Endothelial cell of umbilical vein (primary cell): ENCODE data around the gene RSKR. TPM values are rescaled to one million over a fixed set of nuclear protein-coding genes. Genes with fewer than 3 reads are reported as not detected.

Experiments used
- BruUV-seq: library from RNA; stranded (reverse); fragments of 400-500 nt; replicated peaks from 2 replicates; lab custom pipeline; 2021; lab: Mats Ljungman, UMichigan
- CTCF ChIA-PET: fragments of 300-600, 350-600 bp; sonication (Branson Sonifier 250); formaldehyde crosslinking; loops from one replicate; lab custom pipeline; 2021; ENCODE audit warnings: antibody characterized with exemption, inconsistent platforms; lab: Charles Lee
- POLR2A ChIA-PET: fragments of 300-600, 350-600 bp; sonication (Branson Sonifier 250); formaldehyde crosslinking; loops from one replicate; lab custom pipeline; 2021; ENCODE audit warnings: antibody characterized with exemption, inconsistent platforms; lab: Charles Lee
- DNase-seq: peaks from one replicate; pipeline ENCODE4 v3.0.0-alpha.2; 2011; ENCODE audit warnings: low read depth, low spot score
- FAIRE-seq: peaks from 2 replicates; lab custom pipeline; 2011; peaks lifted over from hg19 to GRCh38; lab: Jason Lieb, UNC
- H2AFZ ChIP-seq: 2 replicates; pipeline ENCODE4 v1.6.0; 2012; ENCODE audit warnings: low read depth, low read length, control low read depth, inconsistent platforms
- H3K27ac ChIP-seq: 2 replicates; pipeline ENCODE4 v1.5.1; 2011; ENCODE audit warnings: low read depth, mild to moderate bottlenecking, control low read depth, low read length, moderate library complexity; ENCODE audit not compliant: insufficient read depth
- H3K27me3 ChIP-seq, 2 experiments: 2 replicates each; pipeline versions ENCODE4 v1.6.0 to v1.6.1; 2011; ENCODE audit warnings: low read length in 2 of 2, mixed read lengths in 1 of 2; ENCODE audit not compliant: control insufficient read depth in 2 of 2, insufficient read depth in 2 of 2
- H3K36me3 ChIP-seq, 2 experiments: 2 replicates in 1 of 2; 3 replicates in 1 of 2; pipeline ENCODE4 v1.5.1; 2011; ENCODE audit warnings: low read length in 2 of 2, mild to moderate bottlenecking in 1 of 2, moderate library complexity in 1 of 2; ENCODE audit not compliant: control insufficient read depth in 2 of 2, insufficient read depth in 2 of 2; ENCODE audit errors: extremely low read depth in 1 of 2
- H3K4me1 ChIP-seq: 3 replicates; pipeline ENCODE4 v1.5.1; 2011; ENCODE audit warnings: mild to moderate bottlenecking, low read length; ENCODE audit not compliant: control insufficient read depth, insufficient read depth; ENCODE audit errors: extremely low read depth
- H3K4me2 ChIP-seq: 2 replicates; pipeline ENCODE4 v1.6.1; 2011; ENCODE audit warnings: low read length, control low read depth, mixed read lengths; ENCODE audit not compliant: insufficient read depth
- H3K4me3 ChIP-seq, 3 experiments: fragments of 200-600 bp in 1 of 3; sonication (generic), shearing (Covaris generic) in 1 of 3; replicated peaks in 1 of 3; 2 replicates each; pipeline ENCODE4 v1.5.1; 2011 to 2016; ENCODE audit warnings: control low read depth in 3 of 3, low read length in 3 of 3, mild to moderate bottlenecking in 2 of 3, inconsistent platforms in 1 of 3, low read depth in 1 of 3, moderate library complexity in 1 of 3; ENCODE audit not compliant: insufficient read depth in 1 of 3
- H3K79me2 ChIP-seq: 2 replicates; pipeline ENCODE4 v1.6.0; 2012; ENCODE audit warnings: low read length, inconsistent platforms; ENCODE audit not compliant: control insufficient read depth, insufficient read depth
- H3K9ac ChIP-seq: replicated peaks from 2 replicates; pipeline ENCODE3; 2011; ENCODE audit warnings: low read length, control low read depth; ENCODE audit not compliant: insufficient read depth; ENCODE audit errors: extremely low read depth
- H3K9me1 ChIP-seq: replicated peaks from 3 replicates; pipeline ENCODE4 v1.6.0; 2011; ENCODE audit warnings: mild to moderate bottlenecking, low read length; ENCODE audit not compliant: control insufficient read depth, insufficient read depth; ENCODE audit errors: extremely low read depth
- H3K9me3 ChIP-seq: replicated peaks from 2 replicates; pipeline ENCODE4 v1.5.1; 2012; ENCODE audit warnings: low read length, inconsistent platforms; ENCODE audit not compliant: control insufficient read depth, insufficient read depth
- H4K20me1 ChIP-seq: replicated peaks from 2 replicates; pipeline ENCODE3; 2011; ENCODE audit warnings: mild to moderate bottlenecking, low read length; ENCODE audit not compliant: control insufficient read depth, insufficient read depth; ENCODE audit errors: extremely low read depth
- CTCF ChIP-seq, 2 donors: IDR thresholded peaks; 1 replicate in 1 of 2; 2 replicates in 1 of 2; pipeline ENCODE4 v1.5.1; 2011; ENCODE audit warnings: low read length in 2 of 2, mild to moderate bottlenecking in 2 of 2, moderate library complexity in 2 of 2, control low read depth in 1 of 2, inconsistent platforms in 1 of 2, low read depth in 1 of 2; ENCODE audit not compliant: insufficient read depth in 1 of 2; ENCODE audit errors: extremely low read depth in 1 of 2
- EZH2 ChIP-seq: IDR thresholded peaks from 2 replicates; pipeline ENCODE4 v1.6.1; 2012; ENCODE audit warnings: borderline replicate concordance, low read depth, mild to moderate bottlenecking, moderate library complexity, low read length, inconsistent platforms; ENCODE audit not compliant: severe bottlenecking
- FOS ChIP-seq: IDR thresholded peaks from 2 replicates; pipeline ENCODE4 v1.6.1; 2011; ENCODE audit warnings: mild to moderate bottlenecking, low read length, moderate library complexity, borderline replicate concordance; ENCODE audit not compliant: insufficient read depth
- GATA2 ChIP-seq: IDR thresholded peaks from 2 replicates; pipeline ENCODE4 v1.7.0; 2011; ENCODE audit warnings: low read depth, mild to moderate bottlenecking, moderate library complexity, mixed read lengths, low read length; ENCODE audit not compliant: insufficient read length, insufficient read depth
- JUN ChIP-seq: IDR thresholded peaks from 2 replicates; pipeline ENCODE4 v1.6.1; 2011; ENCODE audit warnings: borderline replicate concordance, low read depth; ENCODE audit not compliant: insufficient read length, insufficient read depth
- MAX ChIP-seq: IDR thresholded peaks from 2 replicates; pipeline ENCODE4 v1.6.1; 2011; ENCODE audit not compliant: insufficient read depth, insufficient read length
- MYC ChIP-seq: IDR thresholded peaks from one replicate; pipeline ENCODE4 v1.6.1; 2011; ENCODE audit warnings: mild to moderate bottlenecking, low read depth, low read length
- POLR2A ChIP-seq: IDR thresholded peaks from 2 replicates; pipeline ENCODE4 v1.6.1; 2012; ENCODE audit warnings: low read depth, mild to moderate bottlenecking, control low read depth, low read length
- POLR2AphosphoS5 ChIP-seq: IDR thresholded peaks from 2 replicates; pipeline ENCODE4 v1.6.1; 2012; ENCODE audit warnings: low read depth, mild to moderate bottlenecking, control low read depth, low read length, moderate library complexity; ENCODE audit not compliant: insufficient read depth
- dilution Hi-C: fragments of 300-500 bp; cut with MboI; formaldehyde crosslinking; loops from one replicate; pipeline ENCODE4 v1.15.0; 2019; ENCODE audit warnings: low sequenced_read_pairs; ENCODE audit not compliant: extremely low pct_ligation_motif_present
- intact Hi-C: fragments of 100-400 bp; cut with micrococcal nuclease; formaldehyde crosslinking; loops from one replicate; pipeline ENCODE4 v1.10.0; 2022
- polyA plus RNA-seq, 4 experiments: library from polyadenylated mRNA; depleted of rRNA in 3 of 4; stranded (reverse) in 3 of 4; unstranded in 1 of 4; fragments of >200 nt; gene quantifications; 2 replicates each; pipeline versions ENCODE4 v1.2.1 to v1.2.3, GENCODE V29; 2011 to 2012; ENCODE audit warnings: missing spikeins in 1 of 4
- total RNA-seq: library from RNA; stranded (reverse); gene quantifications from 2 replicates; pipeline ENCODE4 v1.2.3, GENCODE V29; 2021

Gene RSKR
- total and polyA plus RNA-seq, 2 donors (not counting 3 experiments of a cell fraction or from before 2014, with no cell fraction given), result 10.0 to 19.9 TPM

- Histone ChIP-seq H3K4me3 (no peak overlapping the region), H3K27me3 (no peaks in the 10 kb centered on the region), H4K20me1 (no peaks in the 10 kb centered on the region), H3K4me2 (no peak overlapping the region), H3K36me3 (peaks cover 0 to 2% of the 10 kb centered on the region in 2 experiments), H3K9me3 (no peaks in the 10 kb centered on the region), H2AFZ (no peak overlapping the region), H3K9me1 (no peaks in the 10 kb centered on the region), H3K27ac (no peak overlapping the region), H3K79me2 (peaks cover 78% of the 10 kb centered on the region), H3K9ac (no peak overlapping the region), H3K4me1 (peaks cover 8% of the 10 kb centered on the region)
- TF ChIP-seq POLR2A (no peak), JUN (no peak), POLR2AphosphoS5 (no peak), FOS (no peak), EZH2 (no peak), MAX (no peak), GATA2 (no peak), MYC (no peak), CTCF (IDR thresholded peaks at IDR 0.05; ENCODE audit: extremely low read depth in 1 of 2, insufficient read depth in 1 of 2, low read depth in 1 of 2, low read length in 2 of 2) (no peak)
- POLR2A ChIA-PET, result no interaction called here
- no peak for FAIRE-seq
- intact Hi-C loops, result loop anchor here (2.0 to 5.0 kb wide), 2 partner anchors 17 to 49 kb away; partner anchors contain the start of gene PROCA1
- no TSS peak for BruUV-seq
- DNase-seq, result no peak
- dilution Hi-C loops, result no loop called here
- CTCF ChIA-PET, result interaction anchor here (4.1 kb wide), 1 partner anchor 16 kb away, joined by 49 read pairs; no protein-coding TSS in a partner anchor
Measured at GRCh38 chr17:28663723-28664122, 49.7 kb upstream of the RSKR start.
